CD4-positive, alpha-beta T cell treated with Interleukin-6 at 100 ng/mL for 8 hours (primary cell): ENCODE data around the gene EPX.
"Not testable (repeated sequence)": the region's sequence is repeated elsewhere in the genome, so short reads cannot be mapped to it uniquely, and the experiment has no call there.

ENCODE experiments used
- DNase-seq: peaks from one replicate; pipeline ENCODE4 v3.0.0-alpha.2; 2020; ENCODE audit warnings: mixed read lengths, low spot score

The EPX gene

DNA sequence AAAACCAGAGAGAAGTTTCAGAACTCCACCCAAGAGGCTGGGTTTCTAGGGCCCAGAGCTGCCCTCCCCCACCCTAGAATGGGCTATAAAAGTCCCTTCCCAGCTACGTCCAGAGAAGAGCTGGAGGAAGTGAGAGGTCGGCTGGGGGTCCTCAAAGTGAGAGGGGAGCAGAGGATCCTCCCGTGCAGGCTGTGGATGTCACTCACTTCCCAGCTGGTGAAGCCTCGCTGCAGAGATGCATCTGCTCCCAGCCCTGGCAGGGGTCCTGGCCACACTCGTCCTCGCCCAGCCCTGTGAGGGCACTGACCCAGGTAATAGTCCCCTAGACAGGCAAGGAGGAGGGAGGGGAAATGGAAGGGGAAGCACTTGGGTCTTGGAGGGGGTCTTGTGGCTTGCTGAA, at the start of gene EPX:
TSS of gene EPX (plus strand) at position 115 of the 400 bp plus-strand sequence. CDS start at position 236, 121 bp downstream.
- no peak for DNase-seq

GRCh38 chr17:58143335-58143734, 49.2 kb upstream of the EPX start:
- not testable (repeated sequence) for DNase-seq

DNA sequence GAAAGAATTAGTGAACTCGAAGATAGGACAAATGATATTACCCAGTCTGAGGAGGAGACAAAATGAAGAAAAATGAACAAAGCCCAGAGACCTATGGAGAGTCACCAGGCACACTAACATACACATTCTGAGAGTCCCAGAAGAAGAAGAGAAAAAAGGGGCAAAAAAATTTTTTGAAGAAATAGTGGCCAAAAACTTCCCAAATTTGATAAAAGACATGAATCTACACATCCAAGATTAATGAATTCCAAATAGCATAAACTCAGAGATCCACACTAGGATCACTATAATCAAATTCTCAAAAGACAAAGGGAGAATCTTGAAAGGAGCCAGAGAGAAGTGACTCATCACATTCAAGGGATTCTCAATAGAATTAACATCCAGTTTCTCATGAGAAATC, 47.7 kb upstream of the EPX start:
- DNase-seq: no peak

DNA sequence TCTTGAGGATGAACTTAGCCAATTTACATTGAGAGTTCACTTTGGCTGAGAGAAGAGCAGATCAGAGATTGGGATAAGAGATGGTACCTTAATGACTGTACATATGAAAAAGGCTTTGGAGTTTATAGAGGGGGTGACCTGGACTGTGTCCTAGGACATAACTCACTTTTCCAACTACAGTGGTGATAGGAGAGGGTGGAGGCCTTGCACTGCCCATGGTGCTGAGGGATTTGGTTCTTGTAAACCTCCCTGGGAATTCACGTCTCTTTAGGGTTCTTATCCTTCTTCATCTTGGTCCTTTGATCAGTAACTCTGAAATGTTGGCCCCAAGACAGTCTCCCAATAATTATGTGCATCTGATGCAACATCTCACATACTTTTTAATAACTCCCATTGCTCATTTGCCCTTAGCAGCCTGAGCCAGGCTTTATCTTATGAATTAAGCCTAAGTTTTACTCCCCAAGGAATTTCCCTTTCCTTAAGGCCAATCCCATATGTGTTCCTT, 44.5 kb upstream of the EPX start, which contains the start of gene OR4D1:
TSS of gene OR4D1 (plus strand) at position 455 of the 505 bp plus-strand sequence. CDS start 6,770 bp downstream, outside the sequence.
- no peak for DNase-seq

- DNase-seq: no peak
Measured at GRCh38 chr17:58148609-58149008, 43.9 kb upstream of the EPX start.

GRCh38 chr17:58150394-58150793, 42.1 kb upstream of the EPX start:
- DNase-seq: no peak

GRCh38 chr17:58153046-58153445, 39.5 kb upstream of the EPX start:
- DNase-seq: peak; percentile 83

- no peak for DNase-seq
Measured at GRCh38 chr17:58153671-58154070, 38.9 kb upstream of the EPX start.

- DNase-seq: peak; percentile 62
Measured at GRCh38 chr17:58156839-58157803, 35.4 kb upstream of the EPX start.

- no peak for DNase-seq
Measured at GRCh38 chr17:58158181-58158580, 34.3 kb upstream of the EPX start.

- no peak for DNase-seq
Measured at GRCh38 chr17:58161566-58161965, 31.0 kb upstream of the EPX start.

DNA sequence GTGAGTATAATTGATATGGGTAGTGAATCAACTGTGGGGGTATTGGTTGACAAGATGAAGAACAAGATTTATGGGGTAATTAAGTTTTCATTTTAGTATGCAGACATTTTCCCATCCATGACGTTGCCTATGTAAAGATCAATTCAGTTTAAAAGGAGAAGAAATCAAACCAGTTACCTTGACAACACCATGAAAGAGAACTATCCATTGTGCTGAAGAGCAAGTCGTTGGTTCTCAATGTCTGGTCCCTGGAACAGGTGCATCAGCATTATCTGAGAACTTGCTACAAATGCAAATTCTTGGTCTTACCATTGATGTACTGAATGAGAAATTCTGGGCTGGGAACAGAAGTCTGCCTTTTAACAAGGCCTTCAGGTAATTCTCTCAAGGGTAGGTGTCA, 26.5 kb upstream of the EPX start:
- DNase-seq: no peak

- no peak for DNase-seq
Measured at GRCh38 chr17:58166682-58167081, 25.8 kb upstream of the EPX start, which contains the start of gene OR4D2. Gene OR4D2, plus strand, starts transcription at chr17:58166982. Its CDS starts 2,674 bp downstream, at chr17:58169656.

- peak; percentile 26 for DNase-seq
Measured at GRCh38 chr17:58170622-58171021, 21.9 kb upstream of the EPX start.

DNA sequence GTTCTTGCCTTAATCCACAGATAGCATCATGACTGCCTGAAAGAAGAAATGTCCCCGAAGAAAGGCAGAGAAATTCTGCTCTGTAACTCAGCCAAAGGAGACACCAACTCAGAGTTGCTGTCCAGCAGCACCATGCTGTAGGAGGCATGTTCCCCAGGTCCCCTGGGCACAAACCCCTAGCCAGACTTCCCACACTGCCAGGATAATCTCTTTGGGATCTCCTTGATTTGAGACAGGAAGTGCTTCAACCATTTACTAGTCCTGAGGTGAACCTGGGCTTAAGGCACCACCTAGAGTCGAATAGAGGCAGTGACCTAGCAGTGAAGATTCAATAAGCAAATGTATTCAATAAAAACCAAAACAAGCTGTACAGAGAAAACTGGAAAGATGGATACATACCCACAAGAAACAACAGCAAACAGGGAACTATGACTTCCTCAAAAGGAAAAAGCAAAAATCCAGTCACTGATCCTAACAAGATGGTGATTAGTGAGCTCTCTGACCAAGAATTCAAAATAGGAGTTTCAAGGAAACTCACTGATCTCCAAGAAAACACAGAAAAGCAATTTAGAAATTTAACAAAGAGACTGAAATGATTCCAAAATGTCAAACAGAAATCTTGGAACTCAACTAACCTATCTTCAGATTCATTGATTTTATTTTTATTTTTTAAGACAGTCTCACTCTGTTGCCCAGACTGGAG, 20.0 kb upstream of the EPX start:
- DNase-seq: peak; percentile 64

GRCh38 chr17:58174871-58175270, 17.7 kb upstream of the EPX start:
- no peak for DNase-seq

DNA sequence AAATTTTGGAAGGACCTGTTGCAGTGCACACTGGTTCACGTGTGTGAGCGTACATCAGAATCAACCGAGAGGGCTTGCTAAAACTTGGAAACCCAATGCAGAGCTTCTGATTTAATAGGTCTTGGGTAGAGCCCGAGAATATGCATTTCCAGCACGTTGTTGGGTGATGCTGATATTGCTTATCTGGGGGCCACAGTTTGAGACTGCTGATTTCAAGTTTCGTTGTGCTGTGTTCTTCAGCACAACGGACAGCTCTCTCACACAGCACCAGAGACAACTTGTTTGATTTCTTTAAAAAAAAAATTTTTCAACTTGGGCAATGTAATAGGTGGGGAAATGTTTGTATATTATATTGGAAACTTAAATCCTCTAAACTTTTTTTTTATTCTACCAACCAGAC, 16.3 kb upstream of the EPX start:
- DNase-seq: no peak

DNA sequence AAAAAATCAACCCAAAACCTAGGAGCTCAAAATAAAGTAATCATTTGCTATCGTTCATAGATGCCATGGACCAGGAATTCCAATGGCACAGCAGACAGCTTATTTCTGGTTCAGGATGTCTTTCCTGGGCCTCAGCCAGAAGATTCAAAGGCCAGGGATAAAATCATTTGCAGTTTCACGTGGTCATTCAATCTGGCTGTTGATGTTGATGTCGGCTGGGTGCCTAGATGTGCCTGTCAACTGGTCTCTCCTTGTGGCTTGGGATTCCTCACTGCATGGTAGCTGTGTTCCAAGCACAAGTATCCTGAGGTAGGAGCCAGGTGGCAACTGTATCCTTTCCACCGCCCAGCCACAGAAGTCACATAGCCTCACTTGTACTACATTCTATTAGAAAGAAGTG, 10.7 kb upstream of the EPX start:
- no peak for DNase-seq

- DNase-seq: no peak
Measured at GRCh38 chr17:58183514-58183913, 9.0 kb upstream of the EPX start.

DNA sequence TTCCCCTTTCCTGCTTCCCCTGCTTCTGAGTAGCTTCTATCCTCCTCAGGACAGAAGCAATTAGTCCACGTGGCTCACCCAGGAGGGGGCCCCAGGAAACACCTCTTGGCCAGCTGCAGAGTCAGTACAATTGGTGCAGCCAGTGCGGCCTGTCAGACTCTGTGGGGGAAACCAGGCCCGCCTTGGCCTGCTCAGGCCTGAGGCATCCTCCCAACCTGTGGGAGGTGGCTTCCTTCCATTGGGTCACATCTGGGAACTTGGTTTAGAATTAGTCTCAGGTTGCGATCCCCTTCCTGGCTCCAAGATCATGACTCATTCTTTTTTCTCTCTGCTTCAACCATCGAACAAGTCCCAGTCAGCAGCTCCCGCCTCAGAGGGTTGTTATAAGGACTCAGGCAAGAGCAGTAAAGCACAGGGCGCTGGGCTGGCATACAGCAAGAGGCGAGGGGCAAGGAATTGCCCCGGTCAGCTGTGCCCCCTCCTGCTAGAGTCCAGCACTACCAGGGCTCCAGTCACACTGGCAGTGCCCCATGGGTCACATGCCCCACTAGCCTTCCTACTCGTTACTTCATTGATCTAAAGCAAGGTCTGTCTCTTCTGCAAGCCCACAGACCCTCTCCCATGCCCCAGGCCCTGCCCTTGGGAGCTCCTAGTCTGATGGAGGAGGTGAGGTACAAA, 8.1 kb upstream of the EPX start:
- no peak for DNase-seq

GRCh38 chr17:58184986-58185761, 7.4 kb upstream of the EPX start:
- no peak for DNase-seq
